Measurements from ENCODE around the gene TMEM31. TPM values are rescaled to one million over a fixed set of nuclear protein-coding genes. Genes with fewer than 3 reads are reported as not detected.

Gene TMEM31
- total RNA-seq, 1 donor from 2014 or later, result not detected

DNA sequence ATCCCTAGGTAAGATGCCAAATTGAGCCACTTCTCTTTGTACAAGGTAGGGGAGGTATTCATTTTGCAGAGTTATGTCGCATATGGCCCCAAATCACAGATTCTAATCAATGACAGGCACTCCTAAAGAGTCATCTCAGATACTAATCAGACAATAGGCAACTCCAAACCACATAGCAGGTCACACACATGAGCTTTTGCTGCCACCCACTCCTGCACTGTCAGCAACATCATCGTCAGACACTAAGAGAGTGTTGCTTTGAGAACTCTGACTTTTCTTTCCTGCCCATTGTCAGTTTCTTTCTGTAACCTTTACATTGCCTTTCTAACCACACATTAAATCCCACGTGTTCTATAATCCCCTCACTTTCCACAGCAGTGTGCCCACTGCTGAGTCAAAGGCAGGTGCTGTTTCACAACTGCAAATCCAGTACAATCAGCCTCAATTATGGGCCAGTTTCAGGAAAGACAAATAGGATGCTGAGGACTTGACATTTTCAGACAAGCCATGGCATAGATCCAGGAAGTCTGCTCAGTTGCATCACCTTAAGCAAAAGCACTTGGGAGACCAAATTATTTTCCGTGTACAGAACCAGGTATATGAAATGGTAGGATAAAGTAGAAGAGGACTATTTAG lies 23.5 kb downstream of the TMEM31 start:
- ATAC-seq, result no peak
- no peaks in the 10 kb centered on the region for H3K27me3 ChIP-seq (ENCODE audit: low read depth)

DNA sequence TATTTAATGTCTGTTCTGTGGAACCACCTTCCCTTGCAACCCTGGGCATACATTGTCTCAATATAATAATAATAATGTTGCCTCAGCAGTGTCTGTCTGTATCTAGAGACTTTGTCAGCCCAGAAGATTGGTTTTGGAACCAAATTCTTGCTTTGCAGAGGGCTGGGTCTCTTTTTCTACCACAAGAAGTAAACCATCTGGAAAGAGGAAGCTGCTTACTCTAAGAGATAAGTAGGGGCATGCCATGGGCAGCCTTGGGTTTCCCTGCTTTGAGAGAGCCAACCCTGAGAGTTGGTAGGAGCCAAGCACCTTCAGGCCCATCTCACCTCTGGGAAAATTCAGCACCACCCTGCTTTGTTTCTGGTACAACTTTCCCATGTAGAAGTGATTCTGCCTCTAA lies 27.0 kb downstream of the TMEM31 start:
- Histone ChIP-seq H3K4me1 (no peaks in the 10 kb centered on the region), H3K4me3 (no peak overlapping the region), H3K36me3 (no peaks in the 10 kb centered on the region), H3K27ac (no peak overlapping the region), H3K9me3 (no peaks in the 10 kb centered on the region), H3K27me3 (ENCODE audit: low read depth) (no peaks in the 10 kb centered on the region)
- intact Hi-C loops (cut with DNase I), result no loop called here
- ATAC-seq, result no peak
- TF ChIP-seq, protein P1, sequence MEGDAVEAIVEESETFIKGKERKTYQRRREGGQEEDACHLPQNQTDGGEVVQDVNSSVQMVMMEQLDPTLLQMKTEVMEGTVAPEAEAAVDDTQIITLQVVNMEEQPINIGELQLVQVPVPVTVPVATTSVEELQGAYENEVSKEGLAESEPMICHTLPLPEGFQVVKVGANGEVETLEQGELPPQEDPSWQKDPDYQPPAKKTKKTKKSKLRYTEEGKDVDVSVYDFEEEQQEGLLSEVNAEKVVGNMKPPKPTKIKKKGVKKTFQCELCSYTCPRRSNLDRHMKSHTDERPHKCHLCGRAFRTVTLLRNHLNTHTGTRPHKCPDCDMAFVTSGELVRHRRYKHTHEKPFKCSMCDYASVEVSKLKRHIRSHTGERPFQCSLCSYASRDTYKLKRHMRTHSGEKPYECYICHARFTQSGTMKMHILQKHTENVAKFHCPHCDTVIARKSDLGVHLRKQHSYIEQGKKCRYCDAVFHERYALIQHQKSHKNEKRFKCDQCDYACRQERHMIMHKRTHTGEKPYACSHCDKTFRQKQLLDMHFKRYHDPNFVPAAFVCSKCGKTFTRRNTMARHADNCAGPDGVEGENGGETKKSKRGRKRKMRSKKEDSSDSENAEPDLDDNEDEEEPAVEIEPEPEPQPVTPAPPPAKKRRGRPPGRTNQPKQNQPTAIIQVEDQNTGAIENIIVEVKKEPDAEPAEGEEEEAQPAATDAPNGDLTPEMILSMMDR (IDR thresholded peaks at IDR 0.05), result no peak
- DNase-seq, result no peak

More for the DNA sequence above, 23.5 kb downstream of the TMEM31 start:
- TF ChIP-seq, protein P1 (IDR thresholded peaks at IDR 0.05), result no peak
- no peak overlapping the region for H3K4me3 ChIP-seq
- intact Hi-C loops (cut with DNase I), result no loop called here
- no peak for DNase-seq
- H3K4me1 ChIP-seq, result no peaks in the 10 kb centered on the region
- no peak overlapping the region for H3K27ac ChIP-seq
- no peaks in the 10 kb centered on the region for H3K9me3 ChIP-seq
- no peaks in the 10 kb centered on the region for H3K36me3 ChIP-seq

DNA sequence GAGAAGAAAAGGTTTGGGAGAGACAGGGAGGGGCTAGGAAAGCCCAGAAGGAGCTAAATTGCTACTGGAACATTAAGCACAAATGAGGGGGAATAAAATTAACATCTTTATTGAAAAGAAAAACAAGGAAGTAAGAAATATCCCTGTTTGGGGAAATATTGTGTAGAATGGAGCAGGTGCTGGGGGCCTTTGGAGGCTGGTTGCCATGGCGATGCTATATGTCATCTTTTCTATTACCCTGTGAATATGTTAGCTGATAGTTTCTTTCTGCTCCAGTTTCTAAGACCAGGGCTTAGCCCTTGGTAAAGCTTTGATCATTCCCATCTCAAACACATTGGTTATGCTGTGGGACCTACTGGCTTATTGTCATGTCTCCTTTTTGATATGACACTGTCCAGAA lies 28.7 kb downstream of the TMEM31 start:
- Histone ChIP-seq H3K27ac (no peak overlapping the region), H3K27me3 (ENCODE audit: low read depth) (no peaks in the 10 kb centered on the region), H3K4me1 (no peaks in the 10 kb centered on the region), H3K36me3 (no peaks in the 10 kb centered on the region), H3K9me3 (no peaks in the 10 kb centered on the region), H3K4me3 (no peak overlapping the region)
- DNase-seq (no peak), ATAC-seq (no peak)
- intact Hi-C loops (cut with DNase I), result no loop called here
- TF ChIP-seq, protein P1 (IDR thresholded peaks at IDR 0.05), result no peak

DNA sequence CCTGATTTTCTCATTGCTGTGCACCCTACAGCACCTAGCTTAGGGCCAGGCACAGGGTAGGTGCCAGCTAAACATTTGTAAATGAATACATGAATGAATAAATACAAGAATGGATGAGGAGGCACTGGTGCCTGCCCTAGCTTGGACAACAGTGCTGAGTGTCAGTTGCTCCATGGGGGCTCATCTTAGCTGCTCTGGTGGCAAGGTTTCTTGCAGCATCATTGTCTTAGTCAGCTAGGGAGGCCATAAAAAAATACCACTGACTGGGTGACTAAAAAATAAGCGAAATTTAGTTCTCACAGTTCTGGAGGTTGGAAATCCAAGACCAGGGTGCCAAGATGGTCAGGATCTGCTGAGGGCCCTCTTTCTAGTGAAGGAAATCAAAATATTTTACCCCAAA lies 31.2 kb downstream of the TMEM31 start:
- H3K27me3 ChIP-seq (ENCODE audit: low read depth), result no peaks in the 10 kb centered on the region
- no peak for DNase-seq
- TF ChIP-seq, protein P1 (IDR thresholded peaks at IDR 0.05), result no peak
- intact Hi-C loops (cut with DNase I), result no loop called here
- no peaks in the 10 kb centered on the region for H3K36me3 ChIP-seq
- no peak overlapping the region for H3K27ac ChIP-seq
- H3K4me3 ChIP-seq, result no peak overlapping the region
- no peak for ATAC-seq
- no peaks in the 10 kb centered on the region for H3K4me1 ChIP-seq
- no peaks in the 10 kb centered on the region for H3K9me3 ChIP-seq

DNA sequence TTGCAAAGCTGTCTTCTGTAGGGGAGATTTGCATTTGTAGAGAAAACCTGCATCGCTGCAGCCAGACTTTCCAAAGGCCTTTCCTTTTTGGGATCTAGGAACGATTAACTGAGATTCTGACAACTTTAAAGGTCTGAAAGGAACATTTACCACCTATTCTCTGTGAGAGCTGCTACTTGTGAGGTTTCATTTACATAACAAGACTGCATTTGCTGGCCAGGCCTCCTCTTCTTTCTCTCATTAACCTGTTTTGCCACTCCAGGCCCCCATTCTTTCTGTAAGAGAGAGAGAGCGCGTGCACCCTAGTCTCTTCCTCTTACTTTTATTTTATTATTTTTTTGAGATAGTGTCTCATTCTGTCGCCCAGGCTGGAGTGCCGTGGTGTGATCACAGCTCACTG lies 31.6 kb downstream of the TMEM31 start:
- Histone ChIP-seq H3K4me3 (no peak overlapping the region), H3K4me1 (no peaks in the 10 kb centered on the region), H3K36me3 (no peaks in the 10 kb centered on the region), H3K27me3 (ENCODE audit: low read depth) (no peaks in the 10 kb centered on the region), H3K9me3 (no peaks in the 10 kb centered on the region), H3K27ac (no peak overlapping the region)
- ATAC-seq (no peak), DNase-seq (no peak)
- intact Hi-C loops (cut with DNase I), result no loop called here
- TF ChIP-seq, protein P1 (IDR thresholded peaks at IDR 0.05), result no peak

Measured in lower lobe of right lung (tissue), 2 donors.